PC-9 (cell line): ENCODE results near the gene SHTN1.

Experiments used
- CTCF ChIP-seq: fragments of 200-600 bp; sonication (generic); conservative IDR thresholded peaks from 2 replicates; pipeline ENCODE4 v1.6.1; 2017; ENCODE audit warnings: mixed run types, antibody characterized with exemption, mild to moderate bottlenecking, moderate library complexity
- EZH2 ChIP-seq: fragments of 200-600 bp; sonication (generic); IDR thresholded peaks from 2 replicates; pipeline ENCODE4 v1.8.0; 2017; ENCODE audit warnings: antibody characterized with exemption, low read depth

- TF ChIP-seq CTCF = no peak
- no peak for TF ChIP-seq EZH2
These were observed 11.4 kb downstream of the SHTN1 start for GRCh38 chr10:116993610-116994009.
